ENCODE measurements around the gene MLXIP. TPM values are rescaled to one million over a fixed set of nuclear protein-coding genes. Genes with fewer than 3 reads are reported as not detected.

MLXIP gene
- total and polyA plus RNA-seq, 9 of the 15 experiments (the other 6 are each of a cell fraction or from before 2014, with no cell fraction given) = 2.2 to 66.3 (median 18.1) TPM

DNA sequence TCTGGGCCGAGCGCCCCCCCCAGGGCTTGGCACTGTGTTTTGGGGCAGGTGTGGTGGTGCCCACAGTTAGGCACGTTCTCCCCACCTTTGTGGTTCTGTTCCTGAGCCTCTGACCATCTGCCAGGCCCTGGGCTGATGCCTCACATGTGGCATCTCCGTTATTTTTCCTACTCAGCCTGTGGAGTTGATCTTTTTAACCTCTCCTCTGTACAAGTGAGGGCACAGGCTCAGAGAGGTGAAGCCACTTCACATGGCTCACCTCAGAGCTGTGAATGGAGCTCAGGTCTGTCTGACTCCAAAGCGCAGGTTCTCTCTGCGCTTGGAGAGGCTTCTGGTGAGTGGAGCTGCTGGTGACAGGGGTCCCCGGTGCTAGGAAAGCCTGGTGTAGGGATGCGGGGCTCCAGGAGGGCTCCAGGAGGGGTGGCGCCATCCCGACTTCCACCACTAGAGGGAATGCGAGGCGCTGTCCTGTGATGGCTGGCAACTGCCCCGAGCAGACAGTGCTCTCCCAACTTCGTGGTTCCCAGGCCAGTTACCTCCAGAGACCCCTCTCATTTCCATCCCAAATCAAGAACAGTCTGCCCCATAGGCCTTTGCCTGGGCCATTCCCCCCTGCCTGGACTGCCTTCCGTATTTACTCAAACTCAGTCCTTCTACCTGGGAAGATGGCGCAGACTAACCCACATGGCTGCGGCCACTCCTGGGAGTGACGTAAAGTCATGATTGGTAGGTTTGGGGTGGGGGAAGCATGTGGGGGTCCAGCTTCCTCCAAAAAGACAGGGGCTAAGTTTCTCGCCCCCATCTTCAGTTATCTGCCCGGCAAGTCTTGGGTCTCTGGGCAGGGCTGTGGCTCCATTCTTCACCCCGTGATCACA is 47.0 kb upstream of the MLXIP start:
- intact Hi-C loops (cut with micrococcal nuclease) (no loop called here), in situ Hi-C loops (cut with MboI) (no loop called here)
- FAIRE-seq = peak; percentile 78
- peaks cover 32% of the 10 kb centered on the region; the same call in 1 of the 3 replicates for H3K36me3 ChIP-seq (ENCODE audit: control insufficient read depth, insufficient read depth, low read length)
- ChIA-PET POLR2A (interaction anchor here (1.0 to 1.5 kb wide), 2 partner anchors 11 kb away, joined by 3 read pairs; no protein-coding TSS in a partner anchor), CTCF (ENCODE audit: low intra/inter-chr PET ratio) (no interaction called here)
- no peak overlapping the region for H3K27ac ChIP-seq (ENCODE audit: extremely low read depth, low read depth, low read length)
- peaks cover 9% of the 10 kb centered on the region; the same call in 1 of the 2 replicates for H4K20me1 ChIP-seq (replicated peaks; ENCODE audit: control insufficient read depth, insufficient read depth, low read length)
- no peak overlapping the region for H3K4me3 ChIP-seq
- peaks cover 57% of the 10 kb centered on the region for H3K79me2 ChIP-seq (ENCODE audit: control insufficient read depth, insufficient read depth, low read length)
- H3K4me2 ChIP-seq (ENCODE audit: insufficient read depth, low read length) = no peak overlapping the region
- no peak overlapping the region for H2AFZ ChIP-seq (ENCODE audit: low read depth, low read length)
- peaks cover 8% of the 10 kb centered on the region for H3K9me1 ChIP-seq (ENCODE audit: control insufficient read depth, insufficient read depth, low read length)
- BruUV-seq (replicated peaks) = no TSS peak
- peaks cover 0 to 33% of the 10 kb centered on the region in 2 experiments; a peak in 4 of 5 replicates for H3K4me1 ChIP-seq (replicated peaks in 1 of 2; ENCODE audit: control insufficient read depth in 2 of 2, insufficient read depth in 2 of 2, low read length in 2 of 2)
- no peaks in the 10 kb centered on the region for H3K27me3 ChIP-seq (ENCODE audit: control insufficient read depth in 2 of 2, insufficient read depth in 2 of 2, low read length in 2 of 2)
- WGBS (ENCODE audit: insufficient coverage, low coverage, missing lambda C conversion rate) = 52% methylated on average over 20 of the region's 21 CpGs
- peak; percentile 64 to 74 (median 70) for DNase-seq (ENCODE audit: extremely low read depth in 1 of 4, low spot score in 3 of 4)
- no peak overlapping the region for H3K9ac ChIP-seq (ENCODE audit: insufficient read depth in 1 of 2, low read depth in 2 of 2, low read length in 2 of 2)
- H3K9me3 ChIP-seq (replicated peaks; ENCODE audit: control insufficient read depth, insufficient read depth, low read depth, low read length) = no peaks in the 10 kb centered on the region
- peak; percentile 95 for ATAC-seq
- TF ChIP-seq KLF16 (IDR thresholded peaks at IDR 0.05) = 0 out of 2 replicates have a peak, but pooled peaks have one; percentile 32
- no peak for TF ChIP-seq SUPT5H (IDR thresholded peaks at IDR 0.05)
- TF ChIP-seq SMARCC2 (IDR thresholded peaks at IDR 0.05; ENCODE audit: low read depth) = no peak
- no peak for TF ChIP-seq MGA (IDR thresholded peaks at IDR 0.05)
- TF ChIP-seq NCOA4 (IDR thresholded peaks at IDR 0.05; ENCODE audit: partially characterized antibody) = no peak
- TF ChIP-seq MAX (CRISPR knock-in tag; IDR thresholded peaks at IDR 0.05) = 0 out of 2 replicates have a peak, but pooled peaks have one; percentile 16
- TF ChIP-seq PHF20 (IDR thresholded peaks at IDR 0.05; ENCODE audit: partially characterized antibody) = no peak
- TF ChIP-seq, protein P1, sequence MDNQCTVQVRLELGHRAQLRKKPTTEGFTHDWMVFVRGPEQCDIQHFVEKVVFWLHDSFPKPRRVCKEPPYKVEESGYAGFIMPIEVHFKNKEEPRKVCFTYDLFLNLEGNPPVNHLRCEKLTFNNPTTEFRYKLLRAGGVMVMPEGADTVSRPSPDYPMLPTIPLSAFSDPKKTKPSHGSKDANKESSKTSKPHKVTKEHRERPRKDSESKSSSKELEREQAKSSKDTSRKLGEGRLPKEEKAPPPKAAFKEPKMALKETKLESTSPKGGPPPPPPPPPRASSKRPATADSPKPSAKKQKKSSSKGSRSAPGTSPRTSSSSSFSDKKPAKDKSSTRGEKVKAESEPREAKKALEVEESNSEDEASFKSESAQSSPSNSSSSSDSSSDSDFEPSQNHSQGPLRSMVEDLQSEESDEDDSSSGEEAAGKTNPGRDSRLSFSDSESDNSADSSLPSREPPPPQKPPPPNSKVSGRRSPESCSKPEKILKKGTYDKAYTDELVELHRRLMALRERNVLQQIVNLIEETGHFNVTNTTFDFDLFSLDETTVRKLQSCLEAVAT (IDR thresholded peaks at IDR 0.05) = no peak

All from K562 (cell line).